ENCODE measurements around the gene SYNPO2.
A peak's percentile ranks its signal among the peaks of the same experiment; 100 is the strongest.

GRCh38 chr4:118981839-118982381 is 93.3 kb downstream of the SYNPO2 start:
- TF ChIP-seq, protein P1, sequence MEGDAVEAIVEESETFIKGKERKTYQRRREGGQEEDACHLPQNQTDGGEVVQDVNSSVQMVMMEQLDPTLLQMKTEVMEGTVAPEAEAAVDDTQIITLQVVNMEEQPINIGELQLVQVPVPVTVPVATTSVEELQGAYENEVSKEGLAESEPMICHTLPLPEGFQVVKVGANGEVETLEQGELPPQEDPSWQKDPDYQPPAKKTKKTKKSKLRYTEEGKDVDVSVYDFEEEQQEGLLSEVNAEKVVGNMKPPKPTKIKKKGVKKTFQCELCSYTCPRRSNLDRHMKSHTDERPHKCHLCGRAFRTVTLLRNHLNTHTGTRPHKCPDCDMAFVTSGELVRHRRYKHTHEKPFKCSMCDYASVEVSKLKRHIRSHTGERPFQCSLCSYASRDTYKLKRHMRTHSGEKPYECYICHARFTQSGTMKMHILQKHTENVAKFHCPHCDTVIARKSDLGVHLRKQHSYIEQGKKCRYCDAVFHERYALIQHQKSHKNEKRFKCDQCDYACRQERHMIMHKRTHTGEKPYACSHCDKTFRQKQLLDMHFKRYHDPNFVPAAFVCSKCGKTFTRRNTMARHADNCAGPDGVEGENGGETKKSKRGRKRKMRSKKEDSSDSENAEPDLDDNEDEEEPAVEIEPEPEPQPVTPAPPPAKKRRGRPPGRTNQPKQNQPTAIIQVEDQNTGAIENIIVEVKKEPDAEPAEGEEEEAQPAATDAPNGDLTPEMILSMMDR (IDR thresholded peaks at IDR 0.05): peak; percentile 69 to 87 (median 74)
- TF ChIP-seq POLR2A (IDR thresholded peaks at IDR 0.05): no peak
